NK-92 treated with Interleukin-12 subunit alpha and Interleukin-12 subunit beta, amount 100 ng/mL, for 24 hours (cell line): ENCODE results near the gene PPP1R1C.

Experiments used
- DNase-seq: peaks from one replicate; lab custom pipeline; 2025; lab: John Stamatoyannopoulos, UW

PPP1R1C gene

DNA sequence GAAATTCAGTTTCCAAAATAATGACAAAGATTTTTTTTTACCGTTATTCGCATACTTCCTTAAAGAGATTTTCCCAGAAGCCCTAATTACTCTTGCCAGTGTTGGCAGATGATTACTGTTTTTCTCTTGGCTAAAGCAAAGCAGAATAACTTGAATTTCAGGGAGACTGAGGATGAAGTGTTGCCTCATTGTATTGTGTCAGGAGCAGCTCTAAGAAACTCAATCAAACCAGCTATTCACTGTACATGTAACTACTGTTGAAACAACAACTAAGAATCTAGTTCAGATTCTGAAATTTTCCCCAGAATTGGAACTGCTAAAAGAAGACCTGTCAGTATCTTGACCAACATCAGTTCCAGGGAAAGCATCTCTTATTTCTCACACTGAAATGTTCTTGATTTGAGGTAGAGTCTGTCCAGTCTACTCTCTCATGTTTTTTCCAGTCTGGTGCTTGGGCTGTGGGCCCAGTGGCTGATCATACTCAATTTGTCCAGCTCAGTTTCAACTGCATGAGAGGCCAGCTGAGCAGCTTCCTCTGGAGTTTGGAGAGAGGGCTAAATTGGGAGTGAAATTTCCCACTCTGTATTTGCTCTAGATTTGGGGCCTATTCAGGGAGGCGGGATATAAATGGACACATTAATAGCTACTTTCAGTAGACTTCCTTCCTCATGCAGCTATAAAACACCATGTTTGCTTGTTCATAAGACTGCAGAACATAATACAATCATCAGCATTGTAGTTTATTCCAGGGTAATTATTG is 78.5 kb downstream of the PPP1R1C start:
- no peak for DNase-seq

DNA sequence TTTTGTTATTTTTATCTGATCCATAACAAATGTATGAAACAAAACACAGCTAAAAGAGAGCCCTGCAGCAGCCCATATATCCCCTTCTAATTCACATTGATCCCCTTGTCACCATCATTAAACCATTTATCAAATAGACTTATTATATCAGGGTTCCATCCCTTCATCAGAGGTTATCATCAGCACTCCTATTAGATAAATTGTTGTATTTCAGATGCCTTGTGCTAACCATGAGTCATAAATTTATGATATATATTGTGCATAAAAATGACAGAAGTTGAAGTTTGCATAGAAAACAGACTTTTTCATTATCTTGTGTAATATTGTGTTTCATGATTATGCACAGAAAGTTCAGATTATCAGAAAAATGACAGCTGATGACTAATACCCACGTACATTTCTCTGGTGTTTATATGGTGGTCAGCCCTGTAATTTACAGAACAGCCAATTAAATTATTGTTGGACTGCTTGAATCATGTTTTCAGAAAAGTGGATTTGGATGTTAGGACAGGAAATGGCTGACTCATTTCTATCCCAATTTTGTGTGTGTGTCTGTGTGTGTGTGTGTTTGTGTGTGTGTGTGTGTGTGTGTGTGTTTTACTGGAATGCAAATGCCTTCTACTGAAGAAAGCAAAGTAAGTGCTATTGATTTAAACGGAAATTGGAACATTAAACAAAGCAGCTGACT is 80.9 kb downstream of the PPP1R1C start:
- DNase-seq, result no peak

DNA sequence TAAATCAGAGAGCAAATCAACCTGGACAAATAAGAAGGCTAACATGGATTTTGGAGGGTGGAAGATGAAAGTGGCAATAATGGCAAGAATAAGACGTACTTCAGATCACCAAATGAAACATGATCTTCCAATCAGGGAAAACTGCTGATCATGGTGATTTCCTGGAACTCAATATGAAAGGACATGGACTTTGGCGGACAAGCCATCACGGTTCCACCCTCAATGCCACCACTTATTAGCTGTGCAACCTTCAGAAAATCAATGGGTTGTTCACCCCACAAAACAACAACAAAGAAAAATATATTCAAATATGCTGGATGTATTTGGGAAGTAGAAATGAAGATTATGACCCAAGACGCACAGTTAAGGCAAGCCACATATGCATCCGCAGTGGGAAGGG is 81.7 kb downstream of the PPP1R1C start:
- DNase-seq, result no peak

DNA sequence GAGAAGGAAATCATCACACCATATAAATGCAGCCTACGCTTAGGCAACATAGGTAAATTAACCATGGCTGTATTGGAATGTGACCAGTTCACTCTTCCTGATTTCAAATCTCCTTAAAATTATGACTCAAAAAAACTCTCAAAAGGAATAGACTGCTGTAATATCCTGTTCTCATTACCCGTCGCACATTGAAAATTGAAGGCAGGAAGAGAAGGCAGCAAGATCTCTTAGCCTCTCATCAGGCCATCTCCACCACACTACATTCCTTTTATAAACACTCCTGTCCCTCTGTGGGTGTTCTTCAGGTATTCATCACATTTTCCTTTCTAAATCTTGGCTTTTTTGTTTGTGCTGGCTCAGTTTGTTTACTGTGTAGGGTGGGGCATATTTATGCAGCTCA is 83.2 kb downstream of the PPP1R1C start:
- no peak for DNase-seq

DNA sequence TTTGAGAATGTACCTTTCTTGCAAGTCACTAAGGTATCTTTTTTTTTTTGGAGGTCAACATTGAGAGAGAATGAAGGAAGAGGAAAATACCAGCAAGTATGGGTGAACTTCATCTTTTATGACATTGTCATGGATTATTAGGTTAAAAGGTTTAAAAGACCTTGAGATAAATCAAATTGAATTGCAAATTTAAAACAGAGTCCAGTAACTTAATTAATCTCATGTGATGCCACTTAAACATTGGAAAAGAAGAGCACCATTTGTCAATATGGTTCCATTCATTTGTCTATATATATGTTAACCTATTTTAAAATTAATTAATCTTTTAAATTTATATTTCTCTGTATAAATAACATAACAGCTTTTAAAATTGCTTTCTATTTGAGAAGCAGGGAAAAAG is 83.8 kb downstream of the PPP1R1C start:
- DNase-seq, result no peak

DNA sequence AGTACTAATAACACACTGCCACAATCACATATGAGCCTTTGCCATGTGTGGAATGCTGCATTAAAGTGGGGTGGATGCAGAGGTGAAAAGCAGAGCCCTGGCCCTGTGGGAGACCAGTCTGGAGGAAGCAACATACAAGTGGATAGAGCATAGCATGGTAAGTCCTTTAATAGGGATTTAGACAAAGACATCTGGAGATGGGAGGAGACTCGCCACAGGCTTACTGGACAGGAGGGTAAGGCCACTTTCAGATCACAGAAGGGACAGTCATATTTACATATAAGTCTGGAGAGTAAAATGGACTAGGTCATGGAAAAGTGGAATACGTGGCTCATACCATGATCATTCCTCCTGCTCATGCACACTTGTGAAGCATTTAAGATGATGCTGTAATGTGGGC is 84.3 kb downstream of the PPP1R1C start:
- no peak for DNase-seq

DNA sequence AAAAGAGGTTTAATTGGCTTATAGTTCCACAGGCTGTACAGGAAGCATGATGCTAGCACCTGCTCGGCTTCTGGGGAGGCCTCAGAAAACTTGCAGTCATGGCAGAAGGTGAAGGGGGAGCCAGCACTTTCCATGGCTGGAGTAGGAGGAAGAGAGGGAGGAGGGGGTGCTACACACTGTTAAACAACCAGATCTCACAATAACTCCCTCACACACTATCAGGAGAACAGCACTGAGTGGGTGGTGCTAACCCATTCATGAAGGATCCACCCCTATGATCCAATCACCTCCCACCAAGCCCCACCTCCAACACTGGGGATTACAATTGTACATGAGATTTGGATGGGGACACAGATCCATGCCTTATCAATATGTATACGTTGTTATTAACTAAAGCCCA is 85.1 kb downstream of the PPP1R1C start:
- DNase-seq, result no peak

DNA sequence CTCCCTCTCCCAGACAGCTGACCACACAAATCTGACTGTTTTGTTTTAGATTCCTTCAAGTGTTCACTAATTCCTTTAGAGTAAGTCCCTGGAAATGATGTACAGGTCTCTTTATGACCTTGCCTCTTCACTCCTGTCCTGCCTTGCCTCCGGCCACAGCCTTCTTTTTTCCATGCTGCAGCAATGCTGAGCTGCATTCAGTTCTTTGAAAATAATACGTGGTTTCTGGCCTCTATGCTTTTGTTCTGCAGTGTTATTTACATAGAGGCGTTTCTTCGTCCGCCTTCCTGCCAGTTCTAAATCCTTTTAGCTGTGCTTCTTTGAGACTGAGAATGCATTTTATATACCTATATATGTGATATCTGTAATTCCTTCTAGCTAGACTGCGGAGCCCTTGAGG is 87.2 kb downstream of the PPP1R1C start:
- DNase-seq, result no peak

DNA sequence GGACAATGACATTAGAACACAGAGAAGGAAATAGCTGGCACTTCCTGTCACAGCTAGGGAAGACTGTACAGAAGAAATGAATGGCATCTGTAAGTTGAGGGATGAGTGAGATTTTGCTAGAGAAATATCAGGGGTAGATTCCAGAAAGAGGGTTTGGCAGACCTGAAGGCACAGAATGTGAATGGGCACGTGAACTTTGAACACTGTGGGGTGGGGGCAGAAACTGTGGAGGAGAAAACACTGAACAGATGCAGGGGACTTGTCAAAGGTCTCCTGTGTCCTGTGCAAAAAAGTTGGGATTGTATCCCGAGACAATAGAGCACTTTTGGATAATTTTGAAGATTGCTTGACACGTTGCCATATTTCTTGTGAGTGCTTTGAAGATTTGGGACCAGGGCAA is 88.0 kb downstream of the PPP1R1C start:
- DNase-seq, result no peak

DNA sequence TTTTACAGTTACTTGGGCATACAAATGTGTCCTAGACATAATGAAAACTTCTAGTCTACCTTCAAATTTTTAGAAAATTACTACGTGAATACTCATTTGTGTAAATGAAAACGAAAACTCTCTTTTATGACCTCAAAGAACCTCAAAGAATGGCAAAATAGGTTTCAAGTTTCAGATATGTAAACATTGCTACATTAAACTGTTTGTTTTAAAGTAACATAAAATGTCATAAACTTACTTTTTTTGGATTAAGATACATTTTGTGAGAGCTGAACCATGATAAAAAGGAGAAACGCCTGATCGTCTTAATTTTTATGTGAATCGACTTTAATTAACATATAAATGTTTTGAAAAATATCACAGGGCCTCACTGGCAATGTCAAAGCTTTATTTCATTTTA is 91.4 kb downstream of the PPP1R1C start:
- no peak for DNase-seq

DNA sequence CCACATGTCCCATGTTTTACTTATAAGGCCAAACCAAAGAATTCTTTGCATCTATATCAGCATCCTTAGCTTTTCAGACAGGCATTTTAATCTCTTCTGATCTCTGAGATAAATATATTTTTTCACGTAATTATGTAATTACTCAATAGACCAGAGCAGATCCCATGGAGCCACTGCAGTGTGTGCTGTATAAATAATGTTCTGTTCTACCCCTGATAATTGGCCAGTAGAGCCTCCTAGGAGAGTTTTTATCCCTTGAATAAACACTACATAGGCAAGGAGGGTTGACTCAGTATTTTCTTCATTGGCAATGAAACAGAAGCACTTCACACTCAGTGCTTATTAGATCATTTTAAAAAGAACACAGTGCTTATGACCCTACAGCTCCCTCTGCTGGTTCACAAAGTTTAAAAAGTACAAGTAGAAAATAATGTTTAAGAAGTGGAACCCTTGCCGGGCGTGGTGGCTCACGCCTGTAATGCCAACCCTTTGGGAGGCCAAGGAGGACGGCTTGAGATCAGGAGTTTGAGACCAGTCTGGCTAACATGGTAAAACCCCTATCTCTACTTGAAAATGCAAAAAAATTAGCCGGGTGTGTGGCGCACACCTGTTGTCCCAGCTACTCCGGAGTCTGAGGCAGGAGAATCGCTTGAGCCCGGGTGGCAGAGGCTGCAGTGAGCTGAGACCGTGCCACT is 91.9 kb downstream of the PPP1R1C start:
- DNase-seq, result peak; percentile 0

DNA sequence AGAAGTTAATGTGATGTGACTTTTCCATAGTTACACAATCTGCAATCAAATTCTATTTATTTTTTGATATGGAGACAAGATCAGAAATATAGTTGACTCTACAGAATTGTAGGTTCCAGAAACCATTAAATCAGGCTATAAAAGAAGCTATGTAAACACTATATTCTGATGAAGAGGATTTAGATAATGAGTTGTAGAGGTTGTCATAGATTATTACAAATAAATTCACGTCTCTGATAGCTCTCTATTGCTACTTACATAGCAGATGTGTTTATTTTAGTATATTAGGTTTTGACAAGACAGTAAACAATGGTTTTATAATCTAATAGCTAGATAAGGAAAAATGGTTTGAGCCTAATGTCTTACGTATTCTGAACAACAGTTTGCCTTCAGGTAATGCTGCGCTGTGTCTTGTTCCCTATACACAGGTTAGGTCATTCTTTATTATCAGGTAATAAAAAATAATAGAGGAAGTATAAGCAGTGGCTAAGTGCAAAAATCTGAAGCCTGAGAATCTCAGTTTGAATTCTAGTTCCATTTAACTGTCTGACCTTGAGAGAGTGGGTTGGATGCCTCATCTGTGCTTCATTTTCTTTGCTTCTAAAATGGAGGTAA is 93.4 kb downstream of the PPP1R1C start:
- no peak for DNase-seq

DNA sequence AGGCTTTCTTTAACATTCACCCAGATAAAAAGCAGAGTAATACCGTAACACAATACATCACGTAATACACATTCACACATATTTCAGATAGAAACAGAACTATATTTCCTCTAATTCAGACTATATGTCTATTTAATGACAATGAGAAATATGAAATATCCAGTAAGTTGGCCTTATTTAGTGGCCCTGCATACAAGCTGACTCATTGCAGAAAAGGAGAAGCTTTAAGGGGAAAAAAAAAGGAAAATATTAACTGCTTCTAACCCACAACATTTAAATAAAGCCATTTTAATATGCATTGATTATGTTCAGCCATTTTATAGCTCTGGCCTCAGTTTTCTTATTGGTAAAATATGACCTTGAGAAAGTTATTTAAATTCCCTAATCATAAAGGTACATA is 94.8 kb downstream of the PPP1R1C start:
- DNase-seq, result no peak

DNA sequence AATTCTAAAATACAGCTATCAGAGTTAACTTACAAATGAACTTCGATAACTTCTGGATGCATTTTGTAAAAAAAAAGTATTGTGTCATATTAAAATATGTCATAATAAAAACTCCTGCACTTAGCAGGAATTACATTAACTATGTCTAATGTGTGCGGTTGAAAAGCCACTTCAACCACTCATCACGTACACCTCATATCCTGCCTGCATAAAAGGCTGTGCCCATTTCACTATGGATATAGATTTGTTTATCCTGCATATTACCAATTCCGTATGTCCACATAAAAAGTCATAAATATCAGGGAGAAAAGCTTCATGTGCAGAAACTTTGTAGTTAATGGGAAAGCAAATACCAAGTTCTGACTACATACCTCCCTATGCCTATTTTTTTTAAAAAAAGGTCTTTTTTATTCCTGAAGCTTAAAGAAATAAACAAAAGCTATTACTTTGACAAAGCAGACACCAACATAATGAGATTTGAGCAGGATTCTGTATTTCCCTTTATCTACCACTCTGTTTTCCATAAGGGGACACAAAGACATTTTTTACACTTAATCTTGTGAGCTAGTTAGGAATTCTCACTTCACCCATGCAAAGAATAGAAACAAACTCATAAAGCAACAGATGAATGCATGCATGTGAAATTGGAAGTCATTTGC is 96.1 kb downstream of the PPP1R1C start:
- DNase-seq, result no peak

DNA sequence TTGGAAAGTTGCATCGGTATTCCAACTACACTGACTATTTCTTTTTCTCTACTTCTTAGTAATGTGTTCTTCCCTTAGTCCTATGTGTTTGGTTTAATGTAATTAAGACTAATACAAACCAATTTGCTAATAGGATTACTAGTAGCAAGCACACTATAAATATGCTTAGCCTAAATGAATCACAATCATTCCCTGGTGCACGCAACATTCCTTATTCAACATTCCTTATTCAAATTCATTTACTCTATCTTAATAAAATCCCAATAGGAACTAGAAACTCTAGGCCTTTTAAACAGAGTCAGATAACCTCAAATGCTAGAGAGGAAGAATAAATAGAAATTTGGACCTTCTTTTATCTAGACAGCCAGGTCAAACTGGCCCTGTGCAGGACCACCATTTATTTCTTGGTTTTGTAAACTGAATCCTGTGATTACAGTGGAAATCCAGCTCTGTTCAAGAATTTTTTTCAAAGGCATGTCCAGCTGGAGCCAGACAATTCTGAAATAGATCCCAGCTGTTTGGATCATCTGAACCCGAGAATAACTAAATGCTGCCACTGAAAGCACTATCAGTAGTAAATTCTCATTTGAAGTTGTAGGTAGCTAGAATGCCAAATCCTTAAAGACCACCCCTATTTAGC is 103.1 kb downstream of the PPP1R1C start:
- no peak for DNase-seq

DNA sequence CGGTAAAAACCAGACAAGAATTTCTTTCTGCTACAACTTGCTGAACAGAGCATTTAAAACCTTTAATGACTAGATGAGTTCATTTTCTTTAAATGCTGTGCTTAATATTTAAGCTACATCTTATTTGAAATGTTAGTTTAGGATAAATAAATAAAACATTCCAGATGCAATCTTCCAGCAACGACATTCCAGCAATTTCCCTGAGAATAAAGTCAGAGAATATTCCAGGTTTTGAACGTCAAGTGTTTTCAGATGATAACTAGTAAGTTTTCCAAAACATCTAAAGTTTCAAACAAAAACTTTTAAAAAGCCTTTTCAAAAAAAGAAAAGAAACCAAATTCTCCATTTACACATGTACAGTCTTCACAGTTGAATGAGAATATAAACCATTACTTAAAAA is 104.8 kb downstream of the PPP1R1C start:
- no peak for DNase-seq

DNA sequence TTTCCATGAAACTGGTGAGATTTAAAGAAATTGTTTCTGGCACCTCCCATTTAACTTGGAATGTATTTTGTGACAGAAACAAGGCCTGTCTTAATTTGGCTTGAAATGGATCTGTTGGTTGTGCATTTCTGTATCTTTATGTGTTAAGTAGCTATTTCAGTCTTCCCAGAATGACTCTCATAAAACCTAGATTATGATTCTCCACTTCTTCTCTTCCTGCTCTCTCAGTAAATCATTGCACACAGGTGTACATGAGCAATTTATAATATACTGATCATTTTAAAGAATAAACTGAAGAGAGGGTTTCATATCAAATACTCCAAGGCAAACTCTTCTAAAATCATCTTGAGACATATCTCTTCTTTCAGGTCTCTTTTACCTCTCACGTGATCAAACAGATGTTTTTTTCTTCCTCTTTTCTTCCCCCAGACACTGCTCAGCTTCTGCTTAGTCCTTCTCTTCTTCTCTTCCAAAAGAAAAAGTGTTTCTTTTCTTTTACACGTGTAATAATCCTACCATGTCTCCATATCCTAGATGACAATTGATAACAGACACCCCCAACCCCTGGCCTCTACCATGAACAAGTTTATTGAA is 112.0 kb downstream of the PPP1R1C start:
- no peak for DNase-seq

DNA sequence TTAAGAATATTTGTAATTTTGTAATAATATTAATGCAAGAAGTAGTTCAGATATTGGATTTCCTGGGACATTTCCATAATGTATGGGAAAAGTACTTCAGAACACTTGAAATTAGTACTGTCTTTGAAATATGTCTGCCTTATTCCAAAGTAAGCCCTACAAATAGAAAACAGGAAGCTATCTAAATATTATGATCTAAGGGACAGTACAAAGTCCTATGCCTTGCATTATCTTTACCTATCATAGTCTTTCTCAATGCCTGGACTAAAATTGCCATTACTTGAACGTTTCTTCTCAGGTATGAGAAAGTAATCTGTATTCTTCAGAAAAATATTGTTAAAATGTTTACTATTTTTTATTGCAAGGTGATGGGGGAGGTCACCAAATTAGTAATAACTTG is 113.0 kb downstream of the PPP1R1C start:
- DNase-seq, result no peak

DNA sequence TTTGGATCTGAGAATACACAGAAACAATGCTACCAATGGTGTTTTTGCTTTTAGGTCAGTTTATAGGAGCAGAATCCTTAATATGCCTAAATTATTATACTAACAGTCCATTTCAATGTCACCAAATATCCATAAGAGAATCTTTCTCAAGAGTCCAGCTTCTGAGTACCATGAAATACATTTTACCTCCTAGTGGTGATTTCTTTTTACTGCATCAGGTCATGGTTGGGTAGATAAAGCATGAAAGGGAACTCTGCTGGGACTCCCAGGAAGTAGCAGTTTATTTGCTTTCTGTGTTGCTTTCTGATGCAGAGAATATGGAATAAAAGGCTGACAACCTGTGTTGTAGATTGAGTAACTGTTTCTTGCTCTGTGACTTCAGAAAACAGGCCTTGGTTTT is 115.6 kb downstream of the PPP1R1C start:
- DNase-seq, result no peak

DNA sequence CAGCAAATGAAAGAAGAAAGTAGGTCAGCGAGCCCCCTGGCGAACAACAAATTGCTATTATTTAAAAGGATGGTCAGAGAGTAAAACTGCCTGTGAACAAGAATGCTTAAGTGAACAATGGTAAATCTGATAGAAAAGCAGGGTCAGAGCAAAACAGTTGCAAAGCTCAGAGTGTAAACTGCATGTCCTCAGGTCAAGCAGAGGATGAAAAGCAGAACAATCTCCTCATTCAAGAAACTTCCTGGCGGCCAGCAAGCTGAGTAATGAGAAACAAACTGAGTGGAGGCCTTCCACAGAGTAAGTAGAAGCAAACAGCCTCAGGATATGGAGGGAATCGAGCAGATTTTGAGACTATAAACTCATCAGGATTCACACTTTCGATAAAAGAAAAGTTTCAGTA is 117.9 kb downstream of the PPP1R1C start:
- DNase-seq, result no peak

DNA sequence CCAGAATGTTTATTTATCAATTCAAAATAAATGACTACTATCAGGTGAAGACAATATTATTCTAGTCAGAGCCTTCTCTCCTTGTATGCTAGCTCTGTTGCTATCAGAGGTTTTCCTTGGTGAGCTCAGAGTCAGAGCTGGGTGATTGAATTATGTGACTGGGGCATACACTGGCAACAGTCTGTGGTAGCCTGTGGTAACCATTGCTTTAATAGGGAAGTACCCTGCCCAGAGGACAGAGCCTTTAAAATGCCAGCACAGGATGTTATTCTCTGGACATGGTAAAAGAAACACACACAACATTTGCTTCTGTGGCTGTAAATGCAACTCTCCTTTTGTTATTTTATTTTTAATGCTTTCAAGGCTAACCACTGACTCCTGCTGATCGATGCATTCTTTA is 124.7 kb downstream of the PPP1R1C start:
- no peak for DNase-seq
